HL-60 (cell line): ENCODE measurements around the gene KLK8.

ENCODE experiments used
- CTCF ChIP-seq: IDR thresholded peaks from one replicate; pipeline ENCODE4 v1.5.1; 2011; ENCODE audit warnings: low read length, control low read depth, inconsistent platforms; ENCODE audit not compliant: insufficient read depth
- GABPA ChIP-seq: IDR thresholded peaks from 2 replicates; pipeline ENCODE4 v1.6.1; 2012; ENCODE audit warnings: low read depth
- SPI1 ChIP-seq: IDR thresholded peaks from 2 replicates; pipeline ENCODE4 v1.6.1; 2012; ENCODE audit warnings: low read depth, mild to moderate bottlenecking, borderline replicate concordance

GRCh38 chr19:51047031-51047335 lies 45.6 kb upstream of the KLK8 start:
- TF ChIP-seq CTCF (no peak), SPI1 (no peak), GABPA (no peak)
